Measurements from ENCODE around the gene STAC2. TPM values are rescaled to one million over a fixed set of nuclear protein-coding genes. Genes with fewer than 3 reads are reported as not detected.

Gene STAC2
- total RNA-seq, 1 donor from 2014 or later: 0.30 TPM

DNA sequence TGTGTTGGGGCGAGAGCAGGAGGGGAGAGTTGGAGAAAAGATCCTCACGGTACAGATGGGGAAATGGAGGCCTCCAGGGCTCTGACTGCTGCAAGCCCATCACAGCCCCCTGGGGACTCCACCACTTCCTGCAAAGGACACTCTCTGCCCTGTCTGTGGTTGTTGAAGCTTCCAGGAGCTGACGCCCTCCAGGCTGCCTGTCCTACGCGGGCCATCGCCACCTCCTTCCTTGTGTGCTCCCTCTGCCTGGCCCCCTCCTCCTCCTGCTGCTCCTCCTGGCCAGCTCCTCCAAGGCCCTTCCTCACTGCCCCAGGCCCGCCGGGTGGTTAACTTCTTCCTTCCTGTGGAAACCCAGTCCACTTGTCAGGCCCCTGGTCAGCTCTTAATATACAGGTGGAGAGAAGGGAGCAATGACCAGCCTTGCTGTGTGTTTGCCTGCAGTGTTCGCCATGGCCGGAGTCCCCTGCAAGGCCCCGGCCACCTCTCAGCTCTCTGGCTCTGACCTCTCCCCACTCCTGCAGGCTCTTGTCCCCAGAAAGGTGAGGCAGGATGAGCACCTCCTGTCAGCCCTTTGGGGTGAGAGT lies 18.4 kb upstream of the STAC2 start:
- H3K4me1 ChIP-seq: peaks cover 6% of the 10 kb centered on the region
- H3K4me3 ChIP-seq: no peak overlapping the region
- no peaks in the 10 kb centered on the region for H3K9me3 ChIP-seq
- no peaks in the 10 kb centered on the region for H3K36me3 ChIP-seq
- DNase-seq (no peak), ATAC-seq (peak; percentile 2)
- no peak overlapping the region for H3K27ac ChIP-seq
- intact Hi-C loops (cut with DNase I): no loop called here
- TF ChIP-seq, protein P1, sequence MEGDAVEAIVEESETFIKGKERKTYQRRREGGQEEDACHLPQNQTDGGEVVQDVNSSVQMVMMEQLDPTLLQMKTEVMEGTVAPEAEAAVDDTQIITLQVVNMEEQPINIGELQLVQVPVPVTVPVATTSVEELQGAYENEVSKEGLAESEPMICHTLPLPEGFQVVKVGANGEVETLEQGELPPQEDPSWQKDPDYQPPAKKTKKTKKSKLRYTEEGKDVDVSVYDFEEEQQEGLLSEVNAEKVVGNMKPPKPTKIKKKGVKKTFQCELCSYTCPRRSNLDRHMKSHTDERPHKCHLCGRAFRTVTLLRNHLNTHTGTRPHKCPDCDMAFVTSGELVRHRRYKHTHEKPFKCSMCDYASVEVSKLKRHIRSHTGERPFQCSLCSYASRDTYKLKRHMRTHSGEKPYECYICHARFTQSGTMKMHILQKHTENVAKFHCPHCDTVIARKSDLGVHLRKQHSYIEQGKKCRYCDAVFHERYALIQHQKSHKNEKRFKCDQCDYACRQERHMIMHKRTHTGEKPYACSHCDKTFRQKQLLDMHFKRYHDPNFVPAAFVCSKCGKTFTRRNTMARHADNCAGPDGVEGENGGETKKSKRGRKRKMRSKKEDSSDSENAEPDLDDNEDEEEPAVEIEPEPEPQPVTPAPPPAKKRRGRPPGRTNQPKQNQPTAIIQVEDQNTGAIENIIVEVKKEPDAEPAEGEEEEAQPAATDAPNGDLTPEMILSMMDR (IDR thresholded peaks at IDR 0.05): no peak
- H3K27me3 ChIP-seq (ENCODE audit: low read depth): peaks cover 13% of the 10 kb centered on the region

DNA sequence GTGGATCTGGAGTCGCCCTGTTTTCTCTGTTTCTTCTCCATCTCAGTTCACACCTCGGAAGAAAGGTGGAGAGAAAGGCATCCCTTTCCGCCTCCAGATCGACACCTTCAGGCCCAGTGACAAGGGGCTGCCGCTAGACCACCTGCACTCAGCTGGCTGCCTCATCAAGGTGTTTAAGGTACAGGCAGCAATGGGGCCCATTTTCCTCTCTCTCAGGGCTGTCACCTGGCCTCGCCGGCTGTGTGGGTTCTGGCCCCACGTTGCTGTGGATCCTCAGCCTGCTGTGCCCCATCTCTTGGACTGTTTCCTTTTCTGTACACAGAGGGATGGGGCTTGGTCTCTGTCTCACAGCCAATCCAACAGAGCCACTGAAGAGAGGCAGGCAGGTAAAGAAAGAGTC lies 17.4 kb upstream of the STAC2 start:
- peaks cover 14% of the 10 kb centered on the region for H3K4me1 ChIP-seq
- no peak overlapping the region for H3K4me3 ChIP-seq
- intact Hi-C loops (cut with DNase I): no loop called here
- no peaks in the 10 kb centered on the region for H3K9me3 ChIP-seq
- no peak overlapping the region for H3K27ac ChIP-seq
- ATAC-seq (no peak), DNase-seq (no peak)
- H3K36me3 ChIP-seq: no peaks in the 10 kb centered on the region
- H3K27me3 ChIP-seq (ENCODE audit: low read depth): peaks cover 13% of the 10 kb centered on the region
- TF ChIP-seq, protein P1 (IDR thresholded peaks at IDR 0.05): no peak

DNA sequence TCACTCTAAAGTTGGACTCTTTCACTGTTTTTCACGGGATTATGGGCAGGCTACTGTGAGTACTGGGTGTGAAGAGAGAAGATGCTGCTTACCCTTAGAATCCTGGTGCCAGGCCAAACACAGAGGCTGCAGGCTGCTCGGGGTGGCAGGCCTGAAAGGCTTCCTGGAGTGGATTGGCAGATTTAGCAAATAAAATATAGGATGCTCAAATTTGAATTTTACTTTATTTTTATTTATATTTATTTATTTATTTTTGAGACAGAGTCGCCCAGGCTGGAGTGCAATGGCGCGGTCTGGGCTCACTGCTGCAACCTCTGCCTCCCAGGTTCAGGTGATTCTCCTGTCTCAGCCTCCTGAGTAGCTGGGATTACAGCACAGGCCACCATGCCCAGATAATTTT lies 14.9 kb upstream of the STAC2 start:
- peaks cover 13% of the 10 kb centered on the region for H3K27me3 ChIP-seq (ENCODE audit: low read depth)
- intact Hi-C loops (cut with DNase I): no loop called here
- TF ChIP-seq, protein P1 (IDR thresholded peaks at IDR 0.05): no peak
- no peak overlapping the region for H3K27ac ChIP-seq
- H3K36me3 ChIP-seq: no peaks in the 10 kb centered on the region
- ATAC-seq (no peak), DNase-seq (no peak)
- no peaks in the 10 kb centered on the region for H3K9me3 ChIP-seq
- peaks cover 17% of the 10 kb centered on the region for H3K4me1 ChIP-seq
- H3K4me3 ChIP-seq: no peak overlapping the region

DNA sequence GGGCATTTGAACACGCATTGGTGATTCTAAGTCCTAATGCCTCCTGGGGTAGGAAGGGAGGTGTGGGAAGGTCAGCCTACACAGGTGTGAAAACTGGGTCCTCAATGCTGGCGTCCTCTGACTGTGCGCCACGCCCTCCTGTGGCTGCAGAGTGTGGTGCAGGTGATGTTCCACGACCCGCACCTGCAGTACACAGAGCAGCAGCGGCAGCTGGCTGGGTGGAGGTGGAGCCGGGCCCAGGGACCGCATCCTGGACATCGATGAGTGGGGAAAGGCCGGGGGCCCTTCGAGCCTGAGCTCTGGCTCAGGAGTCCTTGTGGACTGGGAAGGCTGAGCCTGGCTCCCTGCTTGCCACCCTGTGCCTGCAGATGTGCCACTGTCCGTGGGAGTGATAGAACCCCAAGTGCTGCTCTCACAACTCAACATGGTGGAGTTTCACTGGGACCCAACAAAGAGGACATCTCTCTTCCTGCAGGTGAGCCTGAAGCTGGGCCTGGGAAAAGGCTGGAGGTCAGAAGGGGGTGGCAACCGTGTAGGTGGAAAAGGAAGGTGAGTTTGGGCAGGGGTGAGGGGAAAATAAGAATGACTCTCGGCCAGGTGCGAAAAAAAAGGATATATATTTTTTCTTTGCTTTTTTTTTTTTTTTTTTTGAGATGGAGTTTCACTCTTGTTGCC lies 14.0 kb upstream of the STAC2 start:
- peak; percentile 72 for DNase-seq
- TF ChIP-seq, protein P1 (IDR thresholded peaks at IDR 0.05): peak; percentile 55
- H3K36me3 ChIP-seq: no peaks in the 10 kb centered on the region
- no peaks in the 10 kb centered on the region for H3K9me3 ChIP-seq
- H3K4me1 ChIP-seq: peaks cover 17% of the 10 kb centered on the region
- ATAC-seq: peak; percentile 73 to 80
- H3K4me3 ChIP-seq: no peak overlapping the region
- H3K27ac ChIP-seq: no peak overlapping the region
- peaks cover 15% of the 10 kb centered on the region for H3K27me3 ChIP-seq (ENCODE audit: low read depth)
- intact Hi-C loops (cut with DNase I): no loop called here

DNA sequence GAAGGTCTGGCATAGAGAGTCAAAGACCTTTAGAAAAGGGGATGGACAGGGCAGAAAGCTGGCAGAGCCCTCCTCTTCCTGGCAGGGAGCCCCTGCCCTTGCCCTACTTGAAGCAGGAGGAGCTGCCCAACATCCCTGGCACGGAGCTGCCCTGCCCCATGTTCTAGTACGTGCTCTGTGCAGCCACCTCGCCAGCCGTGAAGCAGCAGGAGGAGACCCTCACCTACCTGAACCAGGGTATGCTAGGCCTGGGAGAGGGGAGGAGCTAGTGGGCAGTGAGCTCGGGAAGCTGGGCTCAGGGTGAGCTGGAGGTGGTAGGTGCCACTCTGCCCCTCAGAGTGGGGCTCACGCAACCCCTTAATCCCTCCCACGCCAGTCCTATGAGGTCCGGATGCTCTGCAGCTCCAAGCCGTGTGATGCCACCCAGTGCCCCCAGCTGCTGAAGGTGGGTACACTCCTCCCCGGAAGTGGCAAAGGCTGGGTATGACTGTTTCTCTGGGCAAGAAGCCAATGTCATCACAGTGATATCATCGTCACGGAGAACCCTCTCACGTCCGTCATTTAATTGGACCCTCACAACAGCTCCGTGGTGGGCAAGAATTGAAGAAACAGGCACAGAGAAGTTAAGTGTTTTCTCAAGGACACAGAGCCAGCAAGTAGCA lies 12.7 kb upstream of the STAC2 start:
- peak; percentile 67 for DNase-seq
- TF ChIP-seq, protein P1 (IDR thresholded peaks at IDR 0.05): no peak
- H3K4me3 ChIP-seq: no peak overlapping the region
- no peaks in the 10 kb centered on the region for H3K36me3 ChIP-seq
- peak; percentile 75 to 81 for ATAC-seq
- H3K4me1 ChIP-seq: peaks cover 11% of the 10 kb centered on the region
- H3K9me3 ChIP-seq: no peaks in the 10 kb centered on the region
- H3K27me3 ChIP-seq (ENCODE audit: low read depth): peaks cover 18% of the 10 kb centered on the region
- intact Hi-C loops (cut with DNase I): no loop called here
- H3K27ac ChIP-seq: peak overlapping the region; percentile 31

Measured in lower lobe of right lung (tissue), 2 donors.